Cerebellar cortex (tissue), 1 donor: ENCODE data around the gene RPL19.

Experiments
- DNase-seq: peaks from one replicate; pipeline ENCODE4 v3.0.0-alpha.2; 2015; ENCODE audit warnings: low spot score

RPL19 gene

GRCh38 chr17:39197380-39198185, 2.5 kb upstream of the RPL19 start, which contains the start of gene CACNB1:
Gene CACNB1 (minus strand): TSS chr17:39197669. CDS start chr17:39197495, 174 bp downstream.
- DNase-seq: peak; percentile 78

GRCh38 chr17:39198186-39198566, 1.9 kb upstream of the RPL19 start:
- DNase-seq: no peak

- DNase-seq: peak; percentile 95
Observed at GRCh38 chr17:39199820-39200069, 338 bp upstream of the RPL19 start.

- no peak for DNase-seq
Observed at GRCh38 chr17:39200957-39201510, 951 bp downstream of the RPL19 start.

- no peak for DNase-seq
Observed at GRCh38 chr17:39204245-39204644, 4.2 kb downstream of the RPL19 start.

GRCh38 chr17:39205112-39205526, 5.0 kb downstream of the RPL19 start:
- DNase-seq: peak; percentile 64

GRCh38 chr17:39208136-39208535, 8.1 kb downstream of the RPL19 start:
- no peak for DNase-seq

GRCh38 chr17:39208893-39209292, 8.8 kb downstream of the RPL19 start:
- no peak for DNase-seq

GRCh38 chr17:39209317-39210092, 9.4 kb downstream of the RPL19 start:
- no peak for DNase-seq

- DNase-seq: no peak
Observed at GRCh38 chr17:39210093-39210434, 10.0 kb downstream of the RPL19 start.

- no peak for DNase-seq
Observed at GRCh38 chr17:39212195-39212810, 12.2 kb downstream of the RPL19 start.

GRCh38 chr17:39212841-39213480, 12.9 kb downstream of the RPL19 start:
- peak; percentile 78 for DNase-seq

- no peak for DNase-seq
Observed at GRCh38 chr17:39213852-39214251, 13.8 kb downstream of the RPL19 start.

GRCh38 chr17:39217734-39218369, 17.8 kb downstream of the RPL19 start:
- DNase-seq: no peak

- no peak for DNase-seq
Observed at GRCh38 chr17:39218906-39219305, 18.8 kb downstream of the RPL19 start.

- DNase-seq: peak; percentile 83
Observed at GRCh38 chr17:39219647-39220154, 19.6 kb downstream of the RPL19 start.

- no peak for DNase-seq
Observed at GRCh38 chr17:39221572-39221971, 21.5 kb downstream of the RPL19 start.

- no peak for DNase-seq
Observed at GRCh38 chr17:39222151-39222550, 22.1 kb downstream of the RPL19 start.

GRCh38 chr17:39222866-39223834, 23.1 kb downstream of the RPL19 start:
- DNase-seq: no peak
